Stimulated activated CD8-positive, alpha-beta memory T cell treated with anti-CD3 and anti-CD28 coated beads, Interleukin-7, amount 100 ng/mL, for 48 hours (primary cell): ENCODE data around the gene RAD51B.

ENCODE experiments used
- DNase-seq, 2 donors: peaks; one replicate each; pipeline ENCODE4 v3.0.0-alpha.2; 2020; ENCODE audit warnings: low read depth in 1 of 2; ENCODE audit errors: extremely low read depth in 1 of 2

The RAD51B gene

DNA sequence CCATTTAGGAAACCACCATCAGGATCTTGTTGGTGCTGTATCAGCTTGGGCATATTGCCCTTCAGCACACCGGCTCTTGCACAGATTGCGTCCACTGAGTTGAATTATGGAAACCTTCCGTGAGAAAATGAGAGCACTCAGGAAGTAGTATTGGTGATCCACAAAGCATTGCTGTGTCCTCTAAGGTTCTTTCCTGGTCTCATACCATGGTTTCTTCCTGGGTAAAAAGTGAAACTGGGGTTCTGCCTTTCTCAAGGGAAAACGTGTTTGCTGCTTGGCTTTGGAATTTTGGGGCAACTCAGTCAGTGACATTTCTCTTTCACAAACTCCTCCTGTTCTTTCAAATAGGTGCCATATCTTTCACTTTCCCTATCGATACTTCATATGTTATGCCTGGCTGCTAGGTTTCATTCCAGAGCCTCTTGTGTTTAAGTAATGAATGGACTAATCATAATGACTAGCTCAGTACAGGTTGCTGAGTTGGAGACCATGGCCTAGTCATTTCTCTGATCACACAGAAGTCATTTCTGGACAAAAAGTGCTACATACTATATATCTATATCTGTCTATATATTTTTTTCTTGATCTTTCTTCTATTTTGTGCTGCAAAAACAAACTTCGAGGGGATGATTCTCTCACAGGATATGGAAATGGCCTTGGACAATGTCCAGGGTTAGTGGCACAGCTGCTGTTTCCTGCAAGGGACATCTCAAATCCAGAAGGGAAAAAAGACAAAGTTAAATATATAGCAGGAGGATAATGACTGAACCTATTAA is 549.9 kb downstream of the RAD51B start:
- no peak for DNase-seq

DNA sequence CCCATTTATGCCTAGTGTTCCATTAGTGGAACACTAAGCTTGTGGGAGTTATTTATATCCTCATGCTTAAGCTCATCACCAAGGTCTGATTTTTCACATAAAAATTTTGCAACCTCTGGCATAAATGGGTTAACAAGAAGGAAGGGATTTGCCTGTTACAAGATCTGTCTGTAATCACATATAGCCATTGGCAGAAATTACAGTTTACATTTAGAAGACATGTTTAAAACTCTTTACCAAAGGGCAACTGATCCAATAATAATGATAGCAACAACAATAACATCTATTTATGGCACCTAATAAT is 550.4 kb downstream of the RAD51B start:
- no peak for DNase-seq

DNA sequence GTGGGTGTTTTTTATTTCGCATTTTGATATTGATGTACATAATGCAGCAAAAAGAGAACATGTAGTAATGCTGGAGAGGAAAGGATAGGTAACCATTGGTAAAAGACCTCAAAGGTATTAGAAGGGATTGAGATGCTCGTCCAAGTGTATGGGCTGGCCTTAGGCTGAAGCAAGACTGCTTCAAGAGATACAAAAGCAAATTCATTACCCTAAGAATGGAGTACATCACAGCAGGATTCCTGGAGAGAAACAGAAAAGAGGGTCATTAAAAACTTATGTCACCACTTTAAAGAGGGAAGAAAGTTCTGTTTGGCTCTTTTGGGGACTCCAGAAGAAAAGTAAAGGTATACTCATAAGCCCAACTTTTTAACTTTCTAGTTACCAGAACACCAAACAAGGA is 552.8 kb downstream of the RAD51B start:
- no peak for DNase-seq

DNA sequence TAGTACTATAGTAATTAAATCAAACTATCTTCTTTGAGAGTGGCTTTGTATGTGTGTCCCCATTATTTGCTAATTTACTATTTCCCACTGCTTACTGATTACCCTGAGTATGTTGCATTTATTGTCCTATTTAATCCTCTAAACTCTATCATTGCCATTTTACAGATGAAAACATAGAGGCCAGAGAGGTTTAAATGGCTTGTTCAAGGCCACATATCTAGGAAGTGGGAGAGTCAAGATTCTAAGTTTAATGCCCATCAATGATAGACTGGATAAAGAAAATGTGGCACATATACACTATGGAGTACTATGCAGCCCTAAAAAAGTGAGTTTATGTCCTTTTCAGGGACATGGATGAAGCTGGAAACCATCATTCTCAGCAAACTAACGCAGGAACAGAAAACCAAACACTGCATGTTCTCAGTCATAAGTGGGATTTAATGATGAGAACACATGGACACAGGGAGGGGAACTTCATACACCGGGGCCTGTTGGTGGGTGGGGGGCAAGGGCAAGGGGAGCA is 553.6 kb downstream of the RAD51B start:
- no peak for DNase-seq

DNA sequence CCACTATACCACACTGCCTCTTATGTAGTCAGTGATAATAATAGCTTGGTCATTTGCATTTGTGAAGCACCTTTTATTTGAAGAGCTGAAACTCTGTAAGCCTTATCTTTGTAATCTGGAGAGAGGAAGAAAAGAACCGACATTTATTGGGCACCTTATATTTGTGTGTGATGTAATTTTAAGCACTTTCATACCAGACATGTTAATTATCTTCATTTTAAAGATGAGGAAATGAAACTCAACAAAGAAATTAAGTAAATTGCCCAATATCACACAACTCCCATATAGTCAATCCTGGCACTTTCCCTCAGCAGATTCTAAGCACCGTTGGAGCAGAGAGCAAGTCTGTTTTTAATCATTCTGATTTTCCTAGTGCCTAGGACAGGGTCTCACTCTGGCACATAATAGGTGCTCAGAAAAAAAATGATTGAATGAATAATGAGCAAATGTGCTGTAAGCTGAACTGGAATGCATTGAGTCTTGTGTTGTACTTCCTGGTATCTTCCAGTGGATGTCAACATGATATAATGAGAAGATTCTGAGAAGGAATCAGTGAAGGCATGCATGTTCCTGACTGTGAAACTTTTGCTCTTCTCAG is 554.4 kb downstream of the RAD51B start:
- no peak for DNase-seq

DNA sequence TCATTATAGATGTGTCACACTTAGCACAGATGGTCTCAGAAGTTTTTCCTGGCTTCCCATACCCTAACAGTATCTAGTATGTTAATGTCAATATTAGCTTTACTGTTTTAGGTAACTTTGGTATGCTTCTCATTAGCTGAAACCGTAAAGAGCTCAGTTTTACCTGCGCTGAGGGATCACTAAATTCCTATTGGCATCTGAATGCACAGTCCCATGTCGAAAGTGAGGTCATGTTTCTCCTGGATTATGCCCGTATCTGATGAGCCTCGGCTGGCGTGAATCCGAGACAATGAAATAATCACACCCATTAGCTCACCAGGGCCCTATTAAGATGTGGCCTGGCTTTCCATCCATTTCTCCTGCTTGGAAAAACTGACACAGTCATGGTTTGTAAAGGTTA is 555.1 kb downstream of the RAD51B start:
- no peak for DNase-seq

DNA sequence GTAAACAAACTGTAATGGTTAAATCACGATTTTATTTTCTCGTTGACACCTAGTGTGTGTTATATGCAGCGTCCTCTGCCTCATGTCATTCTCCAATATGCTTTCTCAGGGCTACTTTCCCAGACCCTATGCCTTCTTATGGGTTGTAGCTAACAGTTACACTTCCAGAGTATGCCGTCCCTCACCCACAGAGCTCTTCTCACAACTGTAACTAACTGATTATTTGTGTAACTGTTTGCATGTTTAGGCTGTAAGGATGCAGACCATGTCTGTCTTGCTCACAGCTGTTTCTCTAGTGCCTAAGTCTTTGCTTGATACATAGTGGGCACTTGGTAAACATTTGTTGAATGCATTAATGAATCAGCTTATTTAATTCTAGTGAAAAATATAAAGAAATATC is 555.8 kb downstream of the RAD51B start:
- DNase-seq: no peak

DNA sequence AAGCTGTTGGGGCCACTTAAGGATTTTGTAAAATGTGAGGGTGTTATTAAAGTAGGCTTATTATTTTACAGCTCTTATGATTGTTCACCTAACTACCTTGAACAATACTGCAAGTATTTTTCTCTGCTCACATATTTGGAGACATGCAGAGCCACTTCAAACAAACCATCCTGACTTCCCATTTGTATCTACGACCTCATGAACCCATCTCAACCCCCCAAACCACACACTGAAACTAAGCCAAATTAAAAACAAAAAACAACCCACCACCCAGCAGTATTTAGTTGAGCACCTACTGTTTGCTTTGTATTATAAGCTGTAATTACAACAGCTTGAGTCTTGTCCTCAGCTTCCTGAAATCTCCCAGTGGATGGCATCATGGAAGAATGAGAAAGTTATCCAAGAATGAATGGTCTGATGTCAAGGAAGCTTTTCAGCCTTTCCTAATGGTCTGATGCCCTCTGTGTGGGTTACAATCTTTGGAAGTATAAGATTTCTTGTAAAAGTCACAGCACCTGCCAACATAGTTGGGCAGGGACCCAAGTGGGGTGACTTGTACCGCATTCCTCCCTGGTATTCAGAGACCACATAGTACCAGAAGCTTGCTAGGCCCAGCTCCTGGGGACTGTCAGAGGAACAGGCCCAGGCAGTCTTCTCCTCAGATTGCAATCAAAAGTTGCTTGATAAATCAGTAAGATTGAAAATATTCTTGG is 556.6 kb downstream of the RAD51B start:
- DNase-seq: no peak

DNA sequence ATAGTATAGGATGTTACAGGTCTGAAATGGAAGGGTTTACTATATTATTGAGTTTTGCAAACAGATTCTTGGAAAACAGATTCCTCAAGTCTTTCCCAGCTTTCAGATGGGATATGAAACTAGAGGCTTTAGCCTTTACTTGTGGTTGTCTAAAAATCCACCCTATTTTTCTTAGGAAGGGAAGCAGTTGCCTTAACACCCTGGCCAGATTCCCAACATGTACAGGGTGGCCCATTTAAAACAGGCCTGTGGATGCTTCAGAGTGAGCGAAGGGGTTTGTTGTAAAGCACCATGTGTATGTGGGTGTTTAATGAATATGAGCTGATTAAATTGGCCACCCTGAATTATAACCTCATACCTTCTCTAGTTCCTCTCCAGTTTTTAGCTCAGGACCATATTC is 557.4 kb downstream of the RAD51B start:
- no peak for DNase-seq

DNA sequence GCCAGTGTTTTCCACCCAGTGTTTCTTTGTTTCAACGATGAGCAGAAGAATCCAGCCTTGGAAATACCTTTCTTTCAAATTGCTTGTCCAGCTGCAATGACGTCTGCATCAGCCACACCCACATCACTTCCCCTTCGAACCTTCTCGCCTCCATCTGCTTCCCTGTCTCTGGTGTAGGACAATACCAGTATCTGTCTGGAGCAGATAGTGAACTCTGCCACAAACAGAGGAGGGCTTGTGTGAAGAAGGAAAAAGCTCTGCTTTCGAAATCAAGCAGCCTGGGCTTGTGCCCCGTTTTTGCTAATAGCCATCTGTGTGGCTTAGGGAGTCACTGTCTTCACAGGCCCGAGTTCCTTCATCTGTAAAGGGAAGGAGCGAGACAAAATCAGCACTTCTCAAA is 557.9 kb downstream of the RAD51B start:
- no peak for DNase-seq

DNA sequence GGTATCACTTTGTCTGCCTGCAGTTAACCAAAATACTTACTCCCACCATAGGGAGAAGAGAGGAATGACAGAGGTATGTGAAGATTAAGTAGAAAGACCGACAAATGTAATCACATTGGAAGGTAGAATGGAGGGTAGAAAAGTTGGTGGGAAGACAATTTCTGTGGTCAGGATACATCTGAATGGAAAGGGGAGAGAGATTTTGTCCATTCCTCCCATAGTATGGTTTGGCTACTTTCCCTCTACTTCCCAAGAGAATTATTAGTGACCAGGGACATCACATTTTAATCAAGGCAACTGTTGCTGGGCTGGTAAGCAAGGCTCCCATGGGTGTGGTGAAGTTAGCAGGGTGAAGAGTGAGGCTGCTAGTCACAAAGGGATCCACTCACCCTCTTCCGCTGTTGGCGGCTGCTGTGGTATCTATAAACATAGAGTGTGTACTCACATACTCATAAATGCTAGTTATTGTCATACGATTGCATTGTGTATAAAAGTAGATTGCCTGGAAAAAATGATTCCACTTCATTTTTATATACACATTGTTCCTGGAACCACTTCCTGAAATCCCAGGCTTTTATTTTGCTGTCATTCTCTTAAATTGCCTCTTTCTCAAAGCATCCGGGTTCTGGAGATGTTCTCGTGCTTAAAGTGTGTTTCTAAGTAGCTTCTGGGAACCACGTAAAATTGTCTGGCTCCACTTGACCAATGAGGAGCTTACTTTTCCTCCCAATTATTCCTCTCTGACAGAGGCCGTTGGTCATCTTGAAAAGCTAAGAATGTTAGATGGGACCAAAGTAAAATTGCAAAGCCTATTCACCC is 560.1 kb downstream of the RAD51B start:
- DNase-seq: no peak

DNA sequence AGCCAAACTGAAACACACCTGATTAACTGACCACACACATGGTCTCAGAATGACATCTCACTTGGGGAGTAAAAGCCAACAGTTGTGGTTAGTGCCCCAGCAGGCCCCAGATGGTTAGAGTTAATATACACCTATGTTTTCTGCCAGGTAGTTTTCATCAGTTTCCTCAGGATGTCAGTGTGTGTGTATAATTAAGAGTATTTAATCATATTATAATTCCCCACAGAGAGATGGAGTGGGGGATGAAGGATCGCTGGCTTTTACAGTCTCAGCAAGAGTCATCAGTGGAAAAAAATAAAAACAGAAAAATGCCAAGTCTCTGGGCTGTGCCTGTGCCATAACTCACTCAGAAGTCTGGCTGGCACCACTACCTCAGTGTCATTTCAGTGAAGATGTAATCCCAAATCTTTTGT is 560.8 kb downstream of the RAD51B start:
- DNase-seq: no peak

DNA sequence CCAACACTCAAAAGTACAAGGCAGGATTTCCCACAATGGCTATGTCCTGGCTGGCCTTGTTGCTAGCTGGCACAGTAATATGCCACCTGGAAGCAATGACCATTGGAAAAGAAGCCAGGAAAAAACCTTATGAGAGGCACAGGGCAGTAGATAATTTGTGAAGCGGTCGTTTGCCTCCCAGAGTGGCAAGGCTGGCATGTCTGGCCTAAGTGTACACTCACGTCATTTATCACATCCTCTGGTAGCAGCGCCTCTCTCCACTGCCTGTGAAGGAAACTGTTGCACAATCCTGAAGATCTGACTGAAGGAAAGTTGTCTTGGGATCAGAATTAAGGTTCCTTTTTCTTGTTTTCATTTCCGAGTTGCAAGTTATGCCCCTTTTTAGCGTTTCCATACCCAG is 564.8 kb downstream of the RAD51B start:
- DNase-seq: no peak

DNA sequence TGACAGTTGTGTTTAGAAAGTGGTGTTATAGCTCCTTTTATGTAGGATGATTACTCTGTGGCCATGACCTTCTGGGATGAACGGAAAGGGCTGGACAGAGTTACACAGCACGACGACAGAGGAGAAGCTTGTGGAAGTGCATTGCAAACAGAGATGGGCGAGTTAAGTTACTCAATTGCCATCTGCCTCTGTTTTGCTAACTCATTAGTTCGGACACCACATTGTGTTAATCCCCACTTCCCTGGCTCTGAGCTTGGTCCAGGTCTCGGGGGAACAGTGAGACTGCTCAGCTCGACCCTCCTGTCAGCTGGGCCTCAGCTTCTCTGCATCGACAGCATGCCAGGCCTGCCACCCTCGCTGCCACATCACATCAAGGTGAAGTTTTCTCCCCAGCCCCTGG is 565.3 kb downstream of the RAD51B start:
- DNase-seq: no peak

DNA sequence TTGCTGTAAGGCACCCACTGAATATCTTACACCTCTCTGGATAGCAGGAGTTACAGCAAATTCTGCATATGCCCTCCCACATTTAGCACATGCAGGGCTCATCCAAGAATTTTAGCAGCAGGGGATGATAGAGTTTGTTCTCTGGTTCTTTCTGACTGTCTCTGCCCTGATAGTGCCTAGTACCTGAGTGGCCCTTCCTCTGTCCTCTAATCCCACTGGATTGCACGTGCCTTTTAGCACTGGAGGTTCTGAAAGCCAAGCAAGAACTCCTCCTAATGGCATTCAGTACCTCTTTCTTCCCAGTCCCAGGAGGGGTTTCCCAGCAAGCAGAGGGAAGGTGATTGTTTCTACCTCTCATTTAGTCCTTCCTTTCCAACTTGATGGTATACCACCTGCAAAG is 566.9 kb downstream of the RAD51B start:
- DNase-seq: no peak

DNA sequence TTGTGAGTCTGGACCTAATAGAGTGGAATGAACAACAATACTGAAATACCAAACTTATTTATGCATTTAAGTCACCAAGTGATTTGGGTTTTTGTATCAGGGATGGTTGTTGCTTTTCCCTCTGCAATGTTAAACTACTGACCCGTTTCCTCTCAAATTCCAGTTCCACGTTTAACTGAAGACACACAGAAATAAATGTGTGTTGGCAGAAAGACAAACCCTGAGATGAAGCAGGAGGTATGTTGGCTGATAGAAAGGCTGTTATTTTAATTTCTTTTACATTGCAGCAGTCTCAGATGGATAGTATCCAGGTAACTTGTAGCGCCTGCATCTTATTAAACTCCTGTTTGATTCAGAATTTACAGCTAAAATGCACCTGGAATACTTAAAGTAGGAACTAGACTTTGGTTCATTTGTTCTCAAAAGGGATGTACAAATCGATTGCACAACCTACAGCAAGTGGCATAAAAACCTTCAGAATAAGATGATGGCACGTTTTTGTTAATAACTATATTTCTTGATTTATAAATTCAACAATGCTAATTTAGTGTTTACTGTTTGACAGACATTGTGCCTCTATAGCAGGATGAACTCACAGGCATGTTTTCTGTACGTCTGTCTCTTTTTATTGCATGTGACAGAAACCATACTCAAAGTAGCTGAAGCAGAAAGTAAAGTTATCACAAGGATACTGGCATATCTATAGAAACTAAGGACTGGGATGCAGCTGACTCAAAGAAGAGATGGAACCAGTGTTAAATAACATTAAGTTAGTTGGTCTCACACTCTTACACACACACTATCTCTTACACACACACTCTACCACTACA is 567.6 kb downstream of the RAD51B start:
- DNase-seq: no peak

DNA sequence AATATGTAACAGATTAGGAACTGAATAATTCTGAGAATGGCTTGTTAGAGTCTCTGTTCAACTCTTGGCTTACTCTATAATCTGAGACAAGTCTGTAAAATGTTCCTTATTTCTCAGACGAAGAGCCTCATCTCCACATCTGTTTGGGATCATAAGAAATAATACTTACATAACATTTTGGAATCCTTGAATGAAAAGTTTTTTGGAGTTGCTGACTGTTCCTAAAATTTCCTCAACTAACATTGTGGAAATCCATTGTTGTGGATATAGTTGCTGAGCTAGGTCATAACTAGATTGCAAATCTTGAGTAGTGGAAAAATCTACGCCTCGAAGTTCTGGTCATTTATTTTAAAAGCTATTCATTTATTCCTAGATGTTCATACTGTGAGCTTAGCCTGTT is 570.4 kb downstream of the RAD51B start:
- DNase-seq: no peak

DNA sequence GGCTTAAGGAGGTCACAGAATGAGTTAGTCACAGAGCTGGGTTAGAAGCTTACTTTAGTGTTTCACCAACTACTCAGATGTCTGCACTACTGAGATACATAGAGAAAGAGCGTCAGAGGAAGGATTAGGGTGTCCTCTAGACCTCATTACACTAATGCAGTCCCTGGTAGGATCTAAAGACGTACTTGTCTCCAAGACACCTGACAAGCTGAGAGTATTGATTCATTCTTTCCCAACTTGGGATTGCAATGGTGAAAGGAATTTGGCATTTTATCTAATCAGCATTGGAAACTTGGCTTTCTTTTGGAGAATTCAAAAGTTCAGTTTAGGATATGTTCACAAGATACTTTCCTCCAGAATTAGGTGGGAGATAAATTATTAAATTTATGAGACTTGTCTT is 571.2 kb downstream of the RAD51B start:
- no peak for DNase-seq

DNA sequence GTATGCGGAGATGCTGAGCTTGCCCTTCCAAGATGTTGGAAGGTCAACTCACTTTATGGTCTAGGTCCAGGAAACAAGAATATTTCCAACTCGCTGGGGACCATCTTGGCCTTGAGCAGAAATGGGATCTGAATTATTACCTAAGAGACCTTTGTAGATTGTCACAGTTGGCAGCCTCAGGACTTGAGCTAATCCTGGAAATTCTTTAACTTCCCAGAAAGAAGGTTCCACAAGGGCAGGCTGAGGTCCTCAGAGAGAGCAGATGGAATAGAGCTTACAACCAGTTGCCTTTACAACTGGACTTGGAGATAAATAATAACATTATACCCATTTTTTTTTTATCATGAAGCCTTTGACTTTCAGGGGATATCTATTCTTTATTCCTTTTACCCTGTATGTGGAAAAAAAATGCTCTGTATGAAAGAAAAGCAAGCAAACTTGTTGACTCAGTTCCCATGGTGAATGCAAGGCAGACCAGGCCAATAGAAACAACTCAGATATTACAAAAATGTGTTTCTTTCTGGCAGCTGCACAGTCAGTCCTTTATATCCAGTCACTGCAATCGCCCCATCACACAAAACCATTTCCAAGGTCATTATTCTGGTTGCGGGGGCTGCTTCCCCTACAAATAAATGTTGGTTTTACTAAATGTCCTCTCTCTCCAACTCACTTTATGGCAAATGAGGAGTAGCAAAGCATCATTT is 571.9 kb downstream of the RAD51B start:
- no peak for DNase-seq
